ENCODE measurements around the gene LRRTM3. TPM values are rescaled to one million over a fixed set of nuclear protein-coding genes. Genes with fewer than 3 reads are reported as not detected.

LRRTM3 gene
- total RNA-seq, 1 experiment from 2014 or later: 0.96 TPM

GRCh38 chr10:66888237-66888636 lies 37.6 kb upstream of the LRRTM3 start:
- Mint-ChIP-seq H3K36me3 (ENCODE audit: insufficient read depth in 1 of 3, low read depth in 3 of 3) (peaks cover 3 to 8% (median 8%) of the 10 kb centered on the region in 3 experiments; a peak in 5 of 7 replicates), H3K4me3 (no peak overlapping the region), H3K27me3 (ENCODE audit: low read depth) (no peaks in the 10 kb centered on the region), H3K9me3 (peaks cover 0 to 2% of the 10 kb centered on the region in 2 experiments; a peak in 2 of 5 replicates), H3K27ac (no peak overlapping the region), H3K4me1 (peaks cover 12 to 18% of the 10 kb centered on the region in 2 experiments)
- no peak overlapping the region for H4K5ac ChIP-seq (ENCODE audit: insufficient read length, low read depth, low read length)
- no peaks in the 10 kb centered on the region for H3K79me2 ChIP-seq (ENCODE audit: insufficient read depth, low read length)
- H3K14ac ChIP-seq (ENCODE audit: insufficient read depth, low read length): no peak overlapping the region
- no peak overlapping the region for H2AFZ ChIP-seq (ENCODE audit: low read length)
- H3K4me1 ChIP-seq (ENCODE audit: insufficient read depth, low read length): peaks cover 4% of the 10 kb centered on the region; the same call in 1 of the 2 replicates
- H2BK12ac ChIP-seq (ENCODE audit: insufficient read length, low read depth, low read length): no peak overlapping the region
- no peak overlapping the region for H3K9ac ChIP-seq (ENCODE audit: extremely low read depth, insufficient read length, low read length)
- H4K8ac ChIP-seq (replicated peaks; ENCODE audit: insufficient read length, low read depth, low read length): no peak overlapping the region
- no peak overlapping the region for H3T11ph ChIP-seq (ENCODE audit: low read length)
- H4K91ac ChIP-seq (ENCODE audit: insufficient read length, low read depth, low read length): no peak overlapping the region
- no peak for DNase-seq
- H2BK15ac ChIP-seq (ENCODE audit: low read depth, low read length): no peak overlapping the region
- no peak overlapping the region for H3K56ac ChIP-seq (ENCODE audit: insufficient read length, low read depth, low read length)
- no peak overlapping the region for H3K23ac ChIP-seq (ENCODE audit: insufficient read length, low read depth, low read length)
- no peaks in the 10 kb centered on the region for H3K79me1 ChIP-seq (ENCODE audit: insufficient read depth, low read depth, low read length, poor library complexity, severe bottlenecking)
- no CpG with 5 or more reads among the region's 1 CpG for WGBS (ENCODE audit: extremely low coverage, insufficient read length, low lambda C conversion rate)
- H3K23me2 ChIP-seq (ENCODE audit: insufficient read length, low read depth, low read length, poor library complexity, severe bottlenecking): no peaks in the 10 kb centered on the region
- no peak overlapping the region for H2BK5ac ChIP-seq (ENCODE audit: insufficient read length, low read length)
- H3K4ac ChIP-seq (ENCODE audit: low read depth, low read length): no peak overlapping the region
- H3K27me3 ChIP-seq (ENCODE audit: insufficient read depth, low read length): no peaks in the 10 kb centered on the region
- H2BK20ac ChIP-seq (ENCODE audit: low read depth, low read length, poor library complexity, severe bottlenecking): no peak overlapping the region
- no peak overlapping the region for H2BK120ac ChIP-seq (ENCODE audit: low read depth, low read length, poor library complexity, severe bottlenecking)
- no peak for TF ChIP-seq CTCF (conservative IDR thresholded peaks at IDR 0.05)
- no peaks in the 10 kb centered on the region for H4K20me1 ChIP-seq (ENCODE audit: control insufficient read depth, insufficient read depth, insufficient read length)
- no peak overlapping the region for H2AK5ac ChIP-seq (ENCODE audit: insufficient read length, low read length)
- no peak overlapping the region for H3K4me2 ChIP-seq (ENCODE audit: insufficient read depth, insufficient read length, low read length)
- H3K9me3 ChIP-seq (ENCODE audit: control insufficient read depth, low read depth, low read length): no peaks in the 10 kb centered on the region
- no peak overlapping the region for H3K27ac ChIP-seq (ENCODE audit: insufficient read length, low read depth, low read length)
- H3K18ac ChIP-seq (ENCODE audit: insufficient read length, low read depth, low read length): no peak overlapping the region
